OCI-LY3 (cell line): Measurements from ENCODE around the gene PARP8.

Experiments
- H2AFZ ChIP-seq: fragments of 200-600, 300-600 bp; shearing (Covaris generic); 2 replicates; pipeline ENCODE4 v1.6.0; 2014; ENCODE audit warnings: antibody characterized with exemption, low read depth, low read length
- H3K27ac ChIP-seq: fragments of 200-600, 300-600 bp; sonication (generic); 2 replicates; pipeline ENCODE4 v1.5.1; 2014; ENCODE audit warnings: mild to moderate bottlenecking, low read length, moderate library complexity, mixed read lengths
- H3K27me3 ChIP-seq: fragments of 200-600, 300-600 bp; sonication (generic); 2 replicates; pipeline ENCODE4 v1.6.1; 2014; ENCODE audit warnings: low read depth, low read length, mixed read lengths
- H3K36me3 ChIP-seq: fragments of 200-600, 300-600 bp; sonication (generic); replicated peaks from 2 replicates; pipeline ENCODE3; 2014; ENCODE audit warnings: low read depth, low read length, mixed read lengths
- H3K4me1 ChIP-seq: fragments of 300-600, 200-600 bp; sonication (generic); 2 replicates; pipeline ENCODE4 v1.6.1; 2014; ENCODE audit warnings: low read length, mixed read lengths
- H3K4me2 ChIP-seq: fragments of 200-600, 300-600 bp; sonication (generic); 2 replicates; pipeline ENCODE4 v1.6.1; 2014; ENCODE audit warnings: low read length, mixed read lengths
- H3K4me3 ChIP-seq: fragments of 300-600, 200-600 bp; sonication (generic); 2 replicates; pipeline ENCODE4 v1.5.1; 2014; ENCODE audit warnings: antibody characterized with exemption, mild to moderate bottlenecking, low read length, moderate library complexity
- H3K79me2 ChIP-seq: fragments of 300-600, 200-600 bp; shearing (Covaris generic); 2 replicates; pipeline ENCODE4 v1.6.1; 2014; ENCODE audit warnings: mild to moderate bottlenecking, low read length, mixed read lengths
- H3K9ac ChIP-seq: fragments of 300-600, 200-600 bp; shearing (Covaris generic); 2 replicates; pipeline ENCODE4 v1.6.0; 2014; ENCODE audit warnings: mild to moderate bottlenecking, low read length, moderate library complexity
- H3K9me3 ChIP-seq: fragments of 200-600, 300-600 bp; shearing (Covaris generic); 2 replicates; pipeline ENCODE4 v1.6.1; 2014; ENCODE audit warnings: low read length, mixed read lengths; ENCODE audit not compliant: insufficient read depth
- H4K20me1 ChIP-seq: fragments of 200-600, 300-600 bp; sonication (generic); 2 replicates; pipeline ENCODE4 v1.6.1; 2016; ENCODE audit warnings: low read length, mixed read lengths; ENCODE audit not compliant: insufficient read depth
- EZH2phosphoT487 ChIP-seq: fragments of 200-600 bp; shearing (Covaris generic); IDR thresholded peaks from 2 replicates; pipeline ENCODE4 v1.6.1; 2018; ENCODE audit warnings: antibody characterized with exemption, mixed run types, low read depth
- TF ChIP-seq, protein P1 (sequence below): fragments of 200-600, 300-600 bp; sonication (generic); IDR thresholded peaks from 2 replicates; pipeline ENCODE4 v1.5.1; 2014; ENCODE audit warnings: antibody characterized with exemption, low read length, low read depth

PARP8 gene

DNA sequence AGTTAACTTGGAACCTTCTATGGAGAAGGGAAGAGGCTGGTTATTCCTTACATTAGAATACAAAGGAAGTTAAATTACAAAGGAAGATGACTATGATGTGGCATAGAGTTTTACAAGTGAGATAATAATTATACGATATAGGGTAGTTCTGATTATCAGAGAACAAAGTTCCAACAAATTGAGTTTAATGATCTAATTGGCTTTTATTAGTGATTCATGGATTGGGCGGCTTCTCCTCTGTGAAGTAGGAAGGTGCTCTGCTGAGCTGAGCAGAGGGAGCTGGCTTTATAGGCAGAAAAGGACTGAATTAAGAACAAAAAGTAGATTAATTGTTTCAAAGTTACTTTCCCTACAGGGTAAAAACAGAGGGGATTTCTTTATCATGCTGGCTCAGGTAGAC is 49.7 kb downstream of the PARP8 start:
- H3K4me1 ChIP-seq = peaks cover 23% of the 10 kb centered on the region
- TF ChIP-seq, protein P1, sequence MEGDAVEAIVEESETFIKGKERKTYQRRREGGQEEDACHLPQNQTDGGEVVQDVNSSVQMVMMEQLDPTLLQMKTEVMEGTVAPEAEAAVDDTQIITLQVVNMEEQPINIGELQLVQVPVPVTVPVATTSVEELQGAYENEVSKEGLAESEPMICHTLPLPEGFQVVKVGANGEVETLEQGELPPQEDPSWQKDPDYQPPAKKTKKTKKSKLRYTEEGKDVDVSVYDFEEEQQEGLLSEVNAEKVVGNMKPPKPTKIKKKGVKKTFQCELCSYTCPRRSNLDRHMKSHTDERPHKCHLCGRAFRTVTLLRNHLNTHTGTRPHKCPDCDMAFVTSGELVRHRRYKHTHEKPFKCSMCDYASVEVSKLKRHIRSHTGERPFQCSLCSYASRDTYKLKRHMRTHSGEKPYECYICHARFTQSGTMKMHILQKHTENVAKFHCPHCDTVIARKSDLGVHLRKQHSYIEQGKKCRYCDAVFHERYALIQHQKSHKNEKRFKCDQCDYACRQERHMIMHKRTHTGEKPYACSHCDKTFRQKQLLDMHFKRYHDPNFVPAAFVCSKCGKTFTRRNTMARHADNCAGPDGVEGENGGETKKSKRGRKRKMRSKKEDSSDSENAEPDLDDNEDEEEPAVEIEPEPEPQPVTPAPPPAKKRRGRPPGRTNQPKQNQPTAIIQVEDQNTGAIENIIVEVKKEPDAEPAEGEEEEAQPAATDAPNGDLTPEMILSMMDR = no peak
- TF ChIP-seq EZH2phosphoT487 = no peak
- H3K79me2 ChIP-seq = peaks cover 6% of the 10 kb centered on the region; the same call in 1 of the 2 replicates
- H2AFZ ChIP-seq = no peak overlapping the region
- no peaks in the 10 kb centered on the region for H3K36me3 ChIP-seq
- H3K9me3 ChIP-seq = no peaks in the 10 kb centered on the region
- H3K4me2 ChIP-seq = no peak overlapping the region
- no peaks in the 10 kb centered on the region for H4K20me1 ChIP-seq
- H3K9ac ChIP-seq = no peak overlapping the region
- no peak overlapping the region for H3K27ac ChIP-seq
- H3K4me3 ChIP-seq = no peak overlapping the region
- H3K27me3 ChIP-seq = no peaks in the 10 kb centered on the region

DNA sequence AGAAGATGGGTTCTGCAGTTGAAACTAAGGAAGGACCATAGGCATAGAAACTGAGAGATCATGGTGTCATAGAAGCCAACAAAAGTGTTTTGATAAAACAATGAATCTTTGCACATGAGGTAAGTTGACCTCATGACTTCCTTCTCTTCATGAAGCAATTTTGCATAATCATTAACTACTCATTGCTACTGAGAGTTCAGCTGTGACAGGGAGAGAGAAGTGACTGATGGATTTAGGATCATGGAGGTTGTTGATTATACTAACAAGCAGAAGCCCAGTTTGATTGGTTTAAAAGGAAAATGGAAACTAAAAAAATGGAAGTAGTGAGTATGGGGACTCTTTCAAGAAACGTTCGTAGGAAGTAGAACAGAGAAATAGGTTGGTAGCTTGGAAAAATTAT is 51.2 kb downstream of the PARP8 start:
- H3K4me2 ChIP-seq = 0 out of 2 replicates have a peak overlapping the region, but pooled peaks have one; percentile 15
- H3K4me1 ChIP-seq = peaks cover 8% of the 10 kb centered on the region
- no peak overlapping the region for H3K27ac ChIP-seq
- no peaks in the 10 kb centered on the region for H3K36me3 ChIP-seq
- no peaks in the 10 kb centered on the region for H3K9me3 ChIP-seq
- H3K79me2 ChIP-seq = peaks cover 3% of the 10 kb centered on the region; the same call in 1 of the 2 replicates
- TF ChIP-seq EZH2phosphoT487 = no peak
- TF ChIP-seq, protein P1 = no peak
- H3K9ac ChIP-seq = no peak overlapping the region
- no peaks in the 10 kb centered on the region for H4K20me1 ChIP-seq
- H2AFZ ChIP-seq = no peak overlapping the region
- H3K4me3 ChIP-seq = no peak overlapping the region
- no peaks in the 10 kb centered on the region for H3K27me3 ChIP-seq

DNA sequence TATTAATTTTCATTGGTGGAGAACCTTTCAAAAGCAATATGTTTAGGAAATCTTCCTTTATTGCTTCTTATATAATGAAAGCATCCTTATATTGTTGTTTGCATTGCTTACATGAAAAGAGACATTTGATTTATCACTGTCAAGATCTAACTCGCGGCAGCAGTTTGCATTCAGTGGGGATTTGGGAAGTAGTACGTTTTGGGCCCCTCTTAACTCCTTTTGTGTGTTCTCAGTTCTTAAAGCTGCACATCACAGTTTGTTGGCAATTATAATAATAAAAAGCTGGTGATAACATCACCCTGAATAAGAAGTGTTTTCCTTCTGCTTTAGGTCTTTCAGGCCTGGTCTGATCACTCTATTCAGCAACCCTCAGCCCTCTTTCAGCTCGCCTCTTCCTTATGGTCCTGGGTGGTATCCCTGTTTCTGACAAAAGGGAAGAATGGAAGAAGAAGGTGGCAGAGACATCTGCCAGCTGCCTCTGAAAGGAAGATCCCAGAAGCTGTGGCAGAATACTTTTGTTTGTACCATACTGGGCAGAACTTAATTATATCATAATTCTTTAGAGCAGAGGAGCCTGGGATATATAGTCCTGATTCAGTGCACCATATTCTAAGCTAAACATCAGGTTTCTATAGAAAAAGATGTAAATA is 53.7 kb downstream of the PARP8 start:
- no peak overlapping the region for H3K4me2 ChIP-seq
- no peak overlapping the region for H3K9ac ChIP-seq
- H3K27ac ChIP-seq = no peak overlapping the region
- no peaks in the 10 kb centered on the region for H3K9me3 ChIP-seq
- no peaks in the 10 kb centered on the region for H3K79me2 ChIP-seq
- H4K20me1 ChIP-seq = no peaks in the 10 kb centered on the region
- H2AFZ ChIP-seq = no peak overlapping the region
- H3K36me3 ChIP-seq = no peaks in the 10 kb centered on the region
- no peaks in the 10 kb centered on the region for H3K27me3 ChIP-seq
- no peak overlapping the region for H3K4me3 ChIP-seq
- peaks cover 8% of the 10 kb centered on the region for H3K4me1 ChIP-seq
- TF ChIP-seq, protein P1 = no peak
- no peak for TF ChIP-seq EZH2phosphoT487

DNA sequence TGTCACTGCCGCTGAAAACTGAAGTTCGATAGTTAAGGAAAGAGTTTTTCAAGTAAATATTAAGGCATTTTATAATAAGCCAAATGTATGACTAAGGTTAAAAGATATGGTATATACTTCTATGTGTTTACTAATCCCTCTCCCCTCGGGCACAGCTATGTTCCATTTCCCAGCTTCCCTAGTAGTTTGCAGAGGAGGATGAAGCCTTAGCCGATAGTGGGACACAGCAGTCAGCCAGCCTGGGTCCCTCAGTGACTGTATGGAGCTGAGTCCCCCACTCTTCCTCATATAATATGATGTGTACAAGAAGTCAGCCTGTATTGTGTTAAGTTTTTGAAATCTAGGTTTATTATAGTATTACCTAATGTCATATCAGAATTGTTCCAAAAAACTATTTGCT is 55.8 kb downstream of the PARP8 start:
- H4K20me1 ChIP-seq = no peaks in the 10 kb centered on the region
- H3K79me2 ChIP-seq = peaks cover 2% of the 10 kb centered on the region; the same call in 1 of the 2 replicates
- no peaks in the 10 kb centered on the region for H3K27me3 ChIP-seq
- H3K36me3 ChIP-seq = no peaks in the 10 kb centered on the region
- H3K4me3 ChIP-seq = no peak overlapping the region
- H3K27ac ChIP-seq = no peak overlapping the region
- H3K9ac ChIP-seq = no peak overlapping the region
- H3K4me2 ChIP-seq = no peak overlapping the region
- no peak overlapping the region for H2AFZ ChIP-seq
- no peaks in the 10 kb centered on the region for H3K9me3 ChIP-seq
- TF ChIP-seq EZH2phosphoT487 = no peak
- TF ChIP-seq, protein P1 = no peak
- H3K4me1 ChIP-seq = peaks cover 7% of the 10 kb centered on the region
